Fibroblast of skin of abdomen (primary cell): ENCODE results near the gene GPX2.
"Not testable (repeated sequence)": the region's sequence is repeated elsewhere in the genome, so short reads cannot be mapped to it uniquely, and the experiment has no call there.

Experiments used
- DNase-seq: peaks from one replicate; pipeline ENCODE4 v3.0.0-alpha.2; 2013

GPX2 gene

DNA sequence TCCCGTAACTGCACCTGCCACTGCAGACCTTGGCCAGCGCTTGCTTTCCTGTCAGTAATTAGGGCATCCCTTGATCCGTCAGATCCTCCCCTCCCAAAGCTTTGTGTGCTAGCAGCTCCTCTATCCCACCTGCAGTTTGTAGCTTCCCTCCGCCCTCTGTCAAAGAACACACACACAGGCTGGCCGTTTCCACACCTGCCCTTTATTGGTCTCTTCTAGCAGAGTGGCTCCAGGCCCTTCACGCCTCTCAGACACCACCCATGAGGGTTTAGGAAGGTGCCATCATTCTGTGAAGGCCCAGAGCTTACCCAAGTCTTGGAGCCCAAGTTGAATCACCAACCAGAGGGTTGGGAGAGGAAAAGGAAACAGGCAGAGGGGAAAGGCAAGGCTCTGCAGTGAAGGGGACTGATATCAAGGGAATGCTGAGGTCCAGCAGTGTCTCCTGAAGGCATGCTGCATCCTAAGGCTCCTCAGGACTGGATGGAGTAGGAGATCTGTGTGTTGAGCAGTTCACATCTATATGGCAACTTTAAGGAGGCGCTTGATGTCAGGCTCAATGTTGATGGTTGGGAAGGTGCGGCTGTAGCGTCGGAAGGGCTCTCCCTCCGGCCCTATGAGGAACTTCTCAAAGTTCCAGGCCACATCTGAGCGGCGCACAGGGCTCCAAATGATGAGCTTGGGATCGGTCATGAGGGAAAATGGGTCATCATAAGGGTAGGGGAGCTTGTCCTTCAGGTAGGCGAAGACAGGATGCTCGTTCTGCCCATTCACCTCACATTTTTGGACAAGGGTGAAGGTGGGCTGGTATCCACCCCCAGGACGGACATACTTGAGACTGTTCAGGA, 3.4 kb downstream of the GPX2 start:
- no peak for DNase-seq

DNA sequence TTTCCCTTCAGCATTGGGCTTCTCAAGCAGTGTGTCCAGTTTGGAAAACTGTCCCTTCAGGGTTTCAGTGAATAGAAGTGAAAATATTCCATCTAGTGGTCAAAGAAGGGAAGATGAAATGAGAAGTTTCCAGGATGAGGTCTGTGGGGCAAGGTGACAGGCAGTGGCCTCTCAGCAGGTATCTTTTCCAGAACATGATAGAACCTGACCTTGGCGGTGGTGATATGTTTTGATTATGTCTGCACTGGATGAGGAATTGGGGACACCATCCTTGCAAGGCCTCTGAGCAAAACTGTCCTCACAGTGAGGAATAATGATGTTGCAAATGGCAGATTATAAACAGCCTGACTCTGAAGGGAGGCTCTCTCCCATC, 4.7 kb downstream of the GPX2 start:
- no peak for DNase-seq

DNA sequence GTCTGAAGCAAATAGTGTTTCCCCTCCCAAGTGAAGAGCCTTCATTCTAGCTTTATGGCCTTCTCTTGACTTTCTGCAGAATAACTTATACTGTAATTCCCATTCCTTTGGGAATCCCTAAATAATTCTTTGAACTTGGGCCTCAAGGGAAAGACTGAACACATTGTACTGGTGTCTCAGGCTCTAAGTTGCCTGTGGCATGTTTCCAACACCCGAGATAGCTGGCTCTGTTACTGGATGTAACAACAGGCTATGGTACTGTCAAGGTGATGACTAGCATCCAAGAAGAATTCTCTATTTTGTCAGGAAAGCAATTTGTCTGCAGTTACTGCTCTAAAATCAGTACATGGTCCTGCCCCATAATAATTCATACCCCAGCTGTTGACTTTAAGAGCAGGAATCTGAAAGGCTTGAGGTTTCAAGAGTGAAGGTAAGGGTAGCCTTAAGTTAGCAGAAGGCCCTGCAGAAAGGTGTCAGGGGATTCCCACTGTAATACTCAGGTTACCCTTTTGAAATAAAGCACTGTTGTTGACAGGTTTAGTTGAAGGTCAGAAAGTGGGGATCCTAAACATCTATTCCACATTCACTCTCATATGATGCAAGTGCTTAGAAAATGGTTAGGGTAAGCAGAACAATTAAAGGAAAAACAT, 5.2 kb downstream of the GPX2 start:
- no peak for DNase-seq

DNA sequence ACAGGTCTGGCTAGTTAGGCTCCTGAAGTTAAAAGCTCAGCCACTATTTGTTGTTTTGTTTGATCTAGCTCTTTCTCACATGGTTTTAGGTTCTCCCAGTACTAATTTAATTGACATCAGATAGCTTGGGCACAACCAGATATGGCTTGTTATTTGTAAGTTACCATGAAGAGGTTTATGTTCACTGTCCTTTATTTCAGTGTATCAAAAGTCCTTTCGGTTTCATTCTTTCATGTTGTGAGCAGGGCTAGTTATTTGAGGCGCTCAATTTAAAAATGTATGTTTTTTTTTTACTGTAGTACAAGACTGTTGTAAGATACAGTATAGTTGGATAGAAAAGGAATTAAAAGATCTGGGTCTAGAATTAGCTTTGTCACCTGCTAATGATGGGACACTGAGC, 7.0 kb downstream of the GPX2 start:
- DNase-seq = no peak

DNA sequence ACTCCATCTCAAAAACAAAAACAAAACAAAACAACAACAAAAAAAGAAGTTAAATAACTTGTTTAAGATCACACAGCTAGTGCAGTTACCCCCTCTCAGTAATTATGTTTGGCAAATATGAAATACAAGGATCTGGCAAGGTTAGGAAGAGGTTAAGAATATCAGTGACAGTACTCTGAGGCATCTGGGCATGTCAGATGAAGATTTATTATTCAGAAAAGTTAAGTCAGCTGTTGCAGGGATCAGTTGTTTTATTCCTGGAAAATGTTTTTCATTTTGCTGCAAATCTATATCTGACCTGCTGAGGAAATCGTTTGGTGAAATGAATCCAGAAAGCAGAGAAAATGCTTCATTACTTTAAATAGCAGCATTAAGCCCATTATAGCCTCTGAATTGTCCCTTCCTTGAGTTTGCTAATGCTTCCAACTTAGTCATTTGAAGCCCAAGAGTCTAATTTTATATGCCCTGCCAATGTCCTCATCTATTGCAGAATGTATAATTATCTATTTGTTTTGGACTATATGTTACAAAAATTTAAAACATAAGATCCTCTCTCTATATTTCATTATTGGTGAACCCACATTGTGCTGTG, 8.1 kb downstream of the GPX2 start:
- no peak for DNase-seq

DNA sequence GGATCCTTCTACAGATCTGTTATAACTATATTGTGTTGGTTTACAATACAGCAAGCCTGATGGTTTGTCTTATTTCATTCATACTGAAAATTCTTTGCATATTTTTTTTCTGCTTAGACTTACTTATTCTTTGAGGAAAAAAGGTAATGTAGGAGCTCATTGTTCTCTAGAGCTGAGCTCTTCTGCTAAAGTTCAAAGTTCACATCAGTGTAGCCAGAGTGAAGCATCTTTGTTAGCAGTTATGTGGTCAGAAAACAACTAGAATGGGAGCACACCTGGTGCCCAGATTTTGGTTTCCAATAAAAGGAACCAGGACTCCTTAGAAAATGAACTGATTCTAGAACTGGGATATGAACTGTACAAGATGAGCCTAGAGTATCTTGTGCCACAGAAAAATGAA, 10.3 kb downstream of the GPX2 start:
- DNase-seq = no peak

DNA sequence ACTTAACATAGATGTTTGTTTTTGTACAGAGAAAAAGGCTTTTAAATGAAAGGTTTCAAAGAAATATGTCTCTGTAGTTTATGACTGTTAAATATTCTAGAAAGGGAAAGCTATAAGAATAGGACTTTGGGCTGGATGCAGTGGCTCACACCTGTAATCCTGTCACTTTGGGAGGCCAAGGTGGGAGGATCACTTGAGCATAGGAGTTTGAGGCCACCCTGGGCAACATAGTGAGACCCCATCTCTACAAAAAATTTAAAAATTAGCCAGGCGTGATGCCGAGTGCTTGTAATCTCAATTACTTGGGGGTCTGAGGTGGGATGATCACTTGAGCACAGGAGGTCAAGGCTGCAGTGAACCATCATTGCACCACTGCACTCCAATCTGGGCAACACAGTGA, 11.4 kb downstream of the GPX2 start:
- DNase-seq = no peak

DNA sequence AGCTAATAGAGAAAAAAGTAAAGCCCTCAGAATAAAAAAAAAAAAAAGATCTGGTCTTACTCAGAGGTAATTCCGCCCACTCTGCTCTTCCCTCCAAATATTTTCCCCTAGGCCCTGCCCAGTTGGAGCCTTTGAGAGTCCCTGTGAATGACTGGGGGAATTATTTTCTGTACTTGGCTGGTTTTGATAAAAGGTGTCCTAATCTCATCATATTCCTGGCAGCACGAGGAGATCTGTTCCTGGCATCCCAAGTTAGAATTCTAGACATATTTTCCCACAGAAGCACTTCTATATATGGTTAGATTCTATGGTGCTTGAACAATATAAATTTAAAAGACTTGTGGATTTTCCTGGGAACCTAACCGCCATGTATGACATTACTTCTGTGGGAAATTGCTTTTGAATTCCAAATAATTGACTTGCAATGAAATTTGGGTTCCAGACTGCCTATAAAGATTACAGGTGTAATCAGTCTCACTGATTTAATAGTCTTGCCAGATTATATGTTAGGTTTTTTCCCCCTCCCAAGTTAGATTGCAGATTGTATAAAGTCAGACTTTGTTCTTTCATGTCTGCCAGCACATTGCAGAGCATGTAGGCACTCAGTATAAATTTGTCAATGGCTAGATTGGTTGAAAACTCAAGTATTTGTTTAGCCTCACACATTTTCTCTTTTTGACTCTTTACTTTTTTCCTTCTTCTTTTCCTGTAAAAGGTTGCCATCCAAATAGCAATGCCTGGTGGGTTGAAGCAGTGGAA, 12.3 kb downstream of the GPX2 start:
- peak; percentile 66 for DNase-seq

DNA sequence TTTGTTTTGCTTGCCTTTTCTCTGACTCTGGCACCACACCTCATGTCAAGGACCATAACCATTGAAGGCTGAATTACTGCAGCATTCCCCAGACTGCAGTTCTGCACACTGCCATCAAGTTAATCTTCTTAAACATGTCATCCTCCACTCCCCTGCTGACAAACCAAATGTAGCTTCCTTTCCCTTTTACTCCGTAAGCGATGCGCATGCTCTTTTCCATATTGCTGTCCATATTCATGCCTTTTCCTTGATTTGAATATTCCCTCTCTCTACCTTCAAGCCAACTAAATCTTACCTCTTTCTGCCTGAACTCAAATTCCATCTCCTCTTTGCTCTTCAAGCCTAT, 13.6 kb downstream of the GPX2 start:
- no peak for DNase-seq

DNA sequence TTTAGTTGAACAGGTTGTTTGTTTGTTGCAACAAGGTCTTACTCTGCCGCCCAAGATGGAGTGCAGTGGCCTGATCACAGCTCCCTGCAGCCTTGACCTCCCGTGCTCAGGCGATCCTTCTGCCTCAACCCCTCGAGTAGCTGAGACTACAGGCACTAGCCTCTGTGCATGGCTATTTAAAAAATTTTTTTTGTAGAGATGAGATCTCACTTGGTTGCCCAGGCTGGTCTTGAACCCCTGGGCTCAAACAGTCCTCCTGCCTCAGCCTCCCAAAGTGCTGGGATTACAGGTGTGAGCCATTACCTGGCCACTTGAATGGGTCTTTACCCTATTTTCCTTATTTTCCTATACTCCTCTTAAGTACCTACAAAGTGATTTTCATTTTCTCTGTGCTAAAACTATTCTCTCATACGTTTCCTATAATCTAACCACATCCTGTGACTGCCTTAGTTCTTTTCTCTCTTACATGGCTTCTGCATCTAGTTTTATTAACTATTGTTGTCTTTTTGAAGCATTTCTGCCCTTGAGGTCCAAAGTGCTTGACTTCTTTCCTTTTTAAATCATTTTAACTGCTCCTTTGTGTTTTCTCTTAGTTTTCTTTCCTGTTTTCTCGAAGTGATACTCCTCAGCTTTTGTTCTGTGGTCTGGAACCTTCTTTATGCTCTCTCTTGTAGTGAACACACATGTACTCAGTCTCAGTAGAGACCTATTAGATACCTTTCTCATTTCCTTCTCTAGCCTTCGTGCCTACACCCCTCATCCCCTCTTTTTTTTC, 14.1 kb downstream of the GPX2 start:
- DNase-seq = no peak

DNA sequence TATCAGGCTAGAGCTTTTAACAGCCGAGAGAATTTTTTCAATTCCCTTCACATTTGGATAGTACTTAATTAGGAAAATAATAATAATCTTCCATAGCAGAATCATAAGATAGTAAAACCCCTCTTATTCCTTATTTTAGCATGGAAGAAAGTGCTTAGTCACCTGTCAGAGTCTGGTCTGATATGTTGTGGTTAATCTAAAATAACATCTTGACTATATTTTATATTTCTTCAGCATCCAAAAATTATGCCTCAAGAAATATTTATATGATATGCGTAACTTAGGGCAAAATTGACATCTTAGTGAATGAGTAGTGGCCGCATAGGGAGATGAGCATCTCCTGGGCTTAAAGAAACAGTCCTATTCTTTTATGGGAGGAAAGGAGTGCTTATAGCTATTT, 15.5 kb downstream of the GPX2 start:
- no peak for DNase-seq

DNA sequence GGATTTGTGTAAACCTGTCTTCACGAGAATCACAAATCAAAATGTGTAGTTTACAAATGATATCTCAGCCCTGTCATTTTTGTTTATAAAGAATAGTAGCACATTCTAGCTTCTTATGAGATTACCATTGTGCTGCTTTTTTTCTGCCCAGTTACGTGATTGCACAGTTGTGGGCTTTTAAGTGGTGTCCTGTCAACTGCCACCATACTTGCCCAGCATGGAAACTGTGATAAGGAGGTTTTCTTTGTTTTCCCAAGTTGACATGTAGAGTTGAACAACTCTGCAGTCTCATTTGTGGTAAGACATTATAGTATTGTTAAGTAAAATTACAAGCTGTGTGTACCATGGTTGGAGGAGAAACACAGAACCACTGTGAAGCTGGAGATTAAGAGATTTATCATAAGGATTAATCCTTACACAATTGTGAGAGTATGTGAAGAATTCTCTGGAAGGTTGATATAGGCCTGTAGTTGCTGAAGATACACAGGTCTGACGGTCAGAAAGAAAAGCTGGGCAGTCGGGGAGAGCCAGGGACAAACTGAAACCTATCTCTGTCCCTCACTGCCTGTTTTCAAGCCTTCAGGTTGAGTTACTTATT, 16.0 kb downstream of the GPX2 start:
- DNase-seq = no peak

DNA sequence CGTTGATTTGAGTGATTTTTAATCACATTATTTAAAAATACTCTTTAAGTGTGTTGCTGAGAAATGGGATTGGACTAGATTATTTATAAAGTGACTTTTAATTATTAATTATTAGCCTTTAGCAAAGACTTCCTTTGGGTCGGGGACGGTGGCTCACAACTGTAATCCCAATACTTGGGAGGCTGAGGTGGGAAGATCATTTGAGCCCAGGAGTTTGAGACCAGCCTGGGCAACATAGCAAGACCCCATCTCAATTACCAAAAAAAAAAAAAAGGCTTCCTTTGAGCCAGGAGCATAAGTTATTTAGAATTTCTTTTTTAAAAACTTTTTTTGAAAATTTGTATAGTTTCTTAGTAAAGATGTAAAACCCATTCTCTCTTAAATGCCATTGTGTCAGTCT, 19.5 kb downstream of the GPX2 start:
- DNase-seq = no peak

DNA sequence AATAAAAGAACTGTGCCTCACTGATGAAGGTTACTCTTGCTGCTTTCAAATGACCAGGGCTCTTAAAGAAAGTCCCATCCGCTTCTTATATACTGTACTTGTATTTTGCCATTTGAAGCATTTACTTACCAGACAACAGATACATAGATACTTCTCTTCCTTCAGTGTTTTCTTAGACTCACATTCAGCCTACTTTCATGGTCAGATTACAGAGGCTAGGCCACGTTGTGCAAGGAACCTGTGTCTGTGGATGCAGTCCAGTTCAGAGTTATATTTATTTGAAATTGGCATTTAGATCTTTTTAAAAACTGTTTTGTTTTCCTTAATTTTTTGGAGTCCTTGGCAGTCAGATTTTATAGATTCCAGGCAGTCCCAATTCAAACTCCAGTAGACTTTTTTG, 22.1 kb downstream of the GPX2 start:
- DNase-seq = no peak

DNA sequence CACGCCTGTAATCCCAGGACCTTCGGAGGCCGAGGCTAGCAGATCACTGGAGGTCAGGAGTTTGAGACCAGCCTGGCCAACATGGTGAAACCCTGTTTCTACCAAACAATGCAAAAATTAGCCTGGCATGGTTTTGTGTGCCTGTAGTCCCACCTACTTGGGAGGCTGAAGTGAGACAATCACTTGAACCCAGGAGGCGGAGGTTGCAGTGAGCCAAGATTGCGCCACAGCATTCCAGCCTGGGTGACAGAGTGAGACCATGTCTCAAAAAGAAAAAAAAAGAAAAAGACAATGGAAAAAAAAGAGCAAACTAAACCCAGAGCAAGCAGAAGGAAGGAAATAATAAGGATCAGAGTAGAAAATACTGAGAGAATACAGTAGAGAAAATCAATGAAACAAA, 22.9 kb downstream of the GPX2 start:
- no peak for DNase-seq

DNA sequence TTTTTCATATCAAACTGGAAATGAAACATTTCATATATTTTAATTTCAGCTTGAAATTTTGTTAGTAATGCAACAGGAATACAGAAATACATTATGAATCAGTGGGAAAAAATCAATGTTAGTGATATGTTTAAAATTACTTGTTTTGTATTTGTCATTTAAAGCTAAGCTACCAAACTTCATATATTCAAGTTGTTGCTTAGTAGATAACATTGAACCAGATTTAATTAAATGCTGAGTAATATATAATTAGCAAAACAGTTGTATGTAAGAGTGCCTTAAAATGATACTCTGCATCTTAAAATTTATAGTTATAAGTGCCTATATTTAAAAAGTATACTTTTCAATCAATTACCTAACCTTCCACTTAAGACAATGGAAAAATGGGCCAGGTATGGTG, 23.3 kb downstream of the GPX2 start:
- no peak for DNase-seq

DNA sequence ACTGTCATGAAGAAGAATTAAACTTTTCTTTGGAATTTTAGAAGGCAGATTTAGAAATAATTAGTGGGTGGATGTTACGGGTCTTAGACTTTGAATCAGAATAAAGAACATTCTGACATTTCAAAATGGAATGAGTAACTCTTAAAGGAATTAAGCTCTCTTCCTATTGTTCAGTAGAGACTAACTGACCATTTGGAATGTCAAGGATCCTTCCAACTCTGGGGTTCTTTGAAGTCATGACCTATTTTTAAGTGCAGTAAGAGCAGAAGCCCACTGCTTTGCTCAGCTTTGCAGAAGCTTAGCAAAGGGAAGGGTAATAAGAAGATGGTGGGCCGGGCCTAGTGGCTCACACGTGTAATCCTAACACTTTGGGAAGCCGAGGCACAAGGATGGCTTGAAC, 24.3 kb downstream of the GPX2 start:
- no peak for DNase-seq

DNA sequence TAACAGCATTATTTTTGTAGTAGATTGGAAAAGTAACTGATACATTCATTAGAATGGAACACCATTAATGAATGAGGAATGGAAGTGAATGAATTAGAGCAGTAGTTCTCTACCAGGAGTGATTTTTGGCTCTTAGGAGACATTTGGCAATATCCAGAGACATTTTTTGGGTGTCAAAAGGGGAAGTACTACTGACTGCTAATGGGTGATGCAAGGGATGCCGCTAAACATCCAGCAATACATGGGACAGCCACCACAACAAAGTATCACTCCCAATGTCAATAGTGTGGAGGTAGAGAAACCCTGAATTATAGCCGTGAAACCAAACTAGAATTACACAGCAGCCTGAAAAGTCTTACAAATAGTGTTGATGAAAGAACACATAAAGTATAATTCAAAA, 26.7 kb downstream of the GPX2 start:
- no peak for DNase-seq

DNA sequence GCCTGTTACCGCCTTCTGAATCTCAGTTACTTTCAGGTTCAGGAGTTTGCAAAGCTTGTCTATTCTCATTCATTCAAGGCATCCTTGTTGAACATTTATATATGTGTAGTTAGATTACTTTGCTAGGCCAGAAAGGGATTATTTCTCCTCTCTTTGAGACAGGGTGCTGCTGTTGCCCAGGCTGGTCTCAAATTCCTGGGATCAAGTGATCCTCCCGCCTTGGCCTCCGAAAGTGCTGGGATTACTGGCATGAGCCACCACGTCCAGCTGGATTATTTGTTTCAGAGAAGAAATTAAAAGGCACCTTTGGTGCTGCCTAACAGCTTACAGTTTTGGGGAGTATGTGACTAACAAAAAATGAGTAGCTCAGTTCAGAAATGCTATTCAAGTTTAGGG, 27.5 kb downstream of the GPX2 start:
- DNase-seq = no peak

DNA sequence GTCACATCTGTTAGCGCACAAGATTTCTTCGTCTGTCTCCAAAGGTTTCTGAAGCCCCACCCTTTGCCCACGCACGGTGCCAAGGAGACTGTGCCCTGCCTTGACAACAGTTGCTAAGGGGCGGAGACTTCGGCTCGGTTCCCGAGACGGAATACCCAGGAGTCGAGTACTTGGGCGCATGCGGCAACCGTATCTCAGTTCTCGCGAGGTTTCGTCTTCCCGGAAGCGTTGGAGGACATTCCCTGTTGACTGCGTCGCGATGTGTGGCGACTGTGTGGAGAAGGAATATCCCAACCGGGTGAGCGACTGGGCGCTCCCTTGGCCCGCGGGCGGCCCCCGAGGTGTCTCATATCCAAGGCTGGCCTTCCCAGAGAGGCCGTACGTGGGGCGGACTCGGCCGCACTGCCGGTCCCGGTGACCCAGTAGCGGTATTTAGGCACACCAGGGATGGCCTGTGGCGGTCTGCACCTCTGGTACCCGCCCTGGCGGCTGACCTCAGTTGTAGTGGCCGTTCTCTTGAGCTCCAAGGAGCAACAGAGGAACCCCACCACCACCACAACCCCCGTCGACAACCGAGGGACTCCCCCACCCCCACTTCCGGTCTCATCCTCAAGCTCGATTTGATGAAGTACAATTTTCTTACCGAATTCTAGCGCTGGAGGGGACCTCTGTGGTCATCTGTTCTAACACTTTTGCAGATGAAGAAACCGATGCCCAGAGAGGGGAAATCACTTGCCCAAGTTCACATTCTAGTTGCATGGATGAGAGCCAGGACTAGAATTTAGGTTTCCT, 28.1 kb downstream of the GPX2 start, which contains the start of gene CHURC1:
Gene CHURC1 (plus strand): TSS at position 219 of the 792 bp plus-strand sequence. CDS start 41 bp downstream, at position 260.
- DNase-seq = peak; percentile 98

DNA sequence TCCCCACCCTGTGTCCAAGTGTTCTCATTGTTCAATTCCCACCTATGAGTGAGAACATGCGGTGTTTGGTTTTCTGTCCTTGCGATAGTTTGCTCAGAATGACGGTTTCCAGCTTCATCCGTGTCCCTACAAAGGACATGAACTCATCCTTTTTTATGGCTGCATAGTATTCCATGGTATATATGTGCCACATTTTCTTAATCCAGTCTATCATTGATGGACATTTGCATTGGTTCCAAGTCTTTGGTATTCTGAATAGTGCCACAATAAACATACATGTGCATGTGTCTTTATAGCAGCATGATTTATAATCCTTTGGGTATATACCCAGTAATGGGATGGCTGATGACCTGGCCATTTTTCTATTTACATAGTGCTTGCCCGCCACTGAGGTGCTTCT, 29.1 kb downstream of the GPX2 start:
- not testable (repeated sequence) for DNase-seq
